Cardiac fibroblast (primary cell): ENCODE results near the gene CAPN2.
A peak's percentile ranks its signal among the peaks of the same experiment; 100 is the strongest.
"Not testable (repeated sequence)": the region's sequence is repeated elsewhere in the genome, so short reads cannot be mapped to it uniquely, and the experiment has no call there.

Experiments
- DNase-seq, 2 donors: peaks; one replicate each; pipeline versions ENCODE4 v3.0.0 to v3.0.0-alpha.2; 2010; ENCODE audit warnings: low read depth in 2 of 2
- H3K4me3 ChIP-seq, 2 donors: replicated peaks in 1 of 2; 1 replicate in 1 of 2; 2 replicates in 1 of 2; pipeline ENCODE4 v1.5.1; 2011; ENCODE audit warnings: low read depth in 2 of 2, low read length in 2 of 2, mild to moderate bottlenecking in 2 of 2, moderate library complexity in 1 of 2
- TF ChIP-seq, protein P1 (sequence below): IDR thresholded peaks from one replicate; pipeline ENCODE4 v1.5.1; 2011; ENCODE audit warnings: low read depth, mild to moderate bottlenecking, low read length, inconsistent platforms

Gene CAPN2

DNA sequence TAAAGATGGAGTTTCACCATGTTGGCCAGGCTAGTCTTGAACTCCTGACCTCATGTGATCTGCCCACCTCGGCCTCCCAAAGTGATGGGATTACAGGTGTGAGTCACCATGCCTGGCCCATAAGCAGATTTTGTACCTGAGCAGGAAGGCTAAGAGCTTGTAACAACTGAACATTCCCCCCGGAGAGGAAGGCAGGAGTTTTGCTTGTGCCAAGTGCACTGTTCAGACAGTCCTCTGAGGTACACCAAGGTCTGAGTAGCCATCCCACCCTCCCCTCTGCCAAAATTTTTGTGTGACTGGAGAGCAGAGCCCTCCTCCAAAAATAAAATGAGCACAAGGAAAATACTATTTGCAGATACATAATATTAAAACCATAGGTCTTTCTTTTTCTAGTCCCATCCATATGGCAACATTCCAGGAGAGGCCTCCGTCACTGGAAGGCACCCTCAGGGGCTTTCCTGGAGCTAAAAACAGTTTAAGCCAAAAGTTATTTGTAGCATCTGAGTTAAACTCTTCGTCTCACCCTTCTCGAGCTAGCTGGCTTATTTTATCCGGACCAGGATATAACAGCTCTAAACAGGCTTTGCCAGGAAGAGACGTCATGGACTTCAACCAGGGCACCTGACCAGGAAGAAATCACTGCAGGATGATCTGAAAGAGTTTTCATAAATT, 27.2 kb downstream of the CAPN2 start:
- TF ChIP-seq, protein P1, sequence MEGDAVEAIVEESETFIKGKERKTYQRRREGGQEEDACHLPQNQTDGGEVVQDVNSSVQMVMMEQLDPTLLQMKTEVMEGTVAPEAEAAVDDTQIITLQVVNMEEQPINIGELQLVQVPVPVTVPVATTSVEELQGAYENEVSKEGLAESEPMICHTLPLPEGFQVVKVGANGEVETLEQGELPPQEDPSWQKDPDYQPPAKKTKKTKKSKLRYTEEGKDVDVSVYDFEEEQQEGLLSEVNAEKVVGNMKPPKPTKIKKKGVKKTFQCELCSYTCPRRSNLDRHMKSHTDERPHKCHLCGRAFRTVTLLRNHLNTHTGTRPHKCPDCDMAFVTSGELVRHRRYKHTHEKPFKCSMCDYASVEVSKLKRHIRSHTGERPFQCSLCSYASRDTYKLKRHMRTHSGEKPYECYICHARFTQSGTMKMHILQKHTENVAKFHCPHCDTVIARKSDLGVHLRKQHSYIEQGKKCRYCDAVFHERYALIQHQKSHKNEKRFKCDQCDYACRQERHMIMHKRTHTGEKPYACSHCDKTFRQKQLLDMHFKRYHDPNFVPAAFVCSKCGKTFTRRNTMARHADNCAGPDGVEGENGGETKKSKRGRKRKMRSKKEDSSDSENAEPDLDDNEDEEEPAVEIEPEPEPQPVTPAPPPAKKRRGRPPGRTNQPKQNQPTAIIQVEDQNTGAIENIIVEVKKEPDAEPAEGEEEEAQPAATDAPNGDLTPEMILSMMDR: no peak
- DNase-seq: no peak

DNA sequence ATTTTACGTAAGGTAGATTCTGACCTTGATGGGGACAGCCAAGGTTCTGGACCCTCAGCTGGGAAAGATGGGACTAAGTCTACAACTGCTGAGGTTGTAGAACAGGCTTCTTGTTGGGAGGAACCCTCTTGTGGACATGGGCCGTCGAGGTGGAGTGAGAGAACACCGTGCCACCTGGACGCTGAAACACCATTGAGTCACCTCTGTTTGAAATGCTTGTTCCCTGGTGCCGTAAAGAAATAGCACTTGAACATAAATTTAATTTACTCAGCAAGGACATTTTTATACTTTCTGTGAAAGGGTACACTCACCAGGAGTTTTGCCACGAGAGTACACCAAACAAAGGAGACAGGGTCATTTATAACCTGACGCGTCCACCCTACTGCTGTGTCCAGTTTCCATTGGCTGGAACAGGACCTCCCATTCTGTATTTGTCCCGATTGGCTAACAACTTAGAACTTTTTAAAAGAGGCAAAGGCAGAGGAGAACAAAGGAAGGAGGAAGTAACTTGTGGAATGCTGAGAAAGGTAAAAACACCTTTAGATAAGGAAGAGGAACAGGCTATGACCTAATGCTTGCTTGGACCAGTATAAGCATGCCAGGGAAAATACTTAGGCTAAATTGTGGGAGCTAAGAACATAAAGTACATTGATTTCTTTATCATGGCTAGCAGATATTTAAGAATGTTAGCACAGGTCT, 27.8 kb downstream of the CAPN2 start:
- DNase-seq, H3K4me3 ChIP-seq: not testable (repeated sequence)

More for the DNA sequence above, 27.2 kb downstream of the CAPN2 start:
- no peak overlapping the region for H3K4me3 ChIP-seq

DNA sequence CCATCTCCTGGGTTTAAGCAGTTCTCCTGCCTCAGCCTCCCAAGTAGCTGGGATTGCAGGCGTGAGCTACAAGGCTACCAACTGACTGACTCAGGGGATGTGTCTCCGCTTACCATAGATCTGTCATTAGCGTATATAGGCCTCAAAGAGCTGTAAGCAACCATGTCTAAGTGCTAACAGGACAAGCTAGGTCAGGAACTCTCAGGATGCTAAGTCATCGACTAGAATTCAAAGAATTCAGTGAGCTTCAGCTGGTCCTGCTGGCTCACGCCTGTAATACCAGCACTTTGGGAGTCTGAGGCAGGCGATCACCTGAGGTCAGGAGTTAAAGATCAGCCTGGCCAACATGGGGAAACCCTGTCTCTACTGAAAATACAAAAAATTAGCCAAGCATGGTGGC, 29.5 kb downstream of the CAPN2 start:
- DNase-seq: peak in 1 of 2 donors; percentile 80
- no peak overlapping the region for H3K4me3 ChIP-seq
- TF ChIP-seq, protein P1: no peak

DNA sequence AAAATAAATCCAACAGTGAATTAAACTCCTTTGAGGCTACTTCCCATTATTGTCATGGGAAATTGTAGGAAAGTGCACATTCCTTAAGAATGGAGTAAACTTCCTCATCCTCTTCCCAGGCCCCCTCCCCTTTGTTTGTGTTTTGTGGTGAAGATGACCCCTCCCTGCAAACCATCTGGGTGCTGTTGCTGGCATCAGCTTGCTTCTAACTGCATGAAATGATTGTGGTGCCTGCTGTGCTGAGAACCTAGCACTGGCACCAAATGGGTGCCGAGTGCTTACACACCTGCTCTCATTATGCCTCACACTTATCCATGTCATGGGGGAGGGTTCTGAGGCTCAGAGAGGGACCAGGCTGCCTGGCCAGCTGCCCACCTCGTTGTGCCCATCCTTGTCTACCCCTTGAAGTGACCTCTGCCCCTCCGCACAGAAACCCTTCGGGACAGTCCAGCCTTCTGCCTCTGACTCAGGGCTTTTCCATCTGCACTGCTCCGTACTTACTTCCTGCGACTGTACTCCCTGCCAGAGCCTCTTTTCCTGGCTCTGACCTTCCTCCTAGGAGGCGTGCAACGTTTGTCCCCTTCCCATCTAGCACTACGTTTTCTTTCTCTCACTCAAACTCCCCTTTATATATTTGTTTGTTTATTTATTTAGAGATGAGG, 30.6 kb downstream of the CAPN2 start:
- TF ChIP-seq, protein P1: no peak
- H3K4me3 ChIP-seq: no peak overlapping the region
- DNase-seq: no peak

DNA sequence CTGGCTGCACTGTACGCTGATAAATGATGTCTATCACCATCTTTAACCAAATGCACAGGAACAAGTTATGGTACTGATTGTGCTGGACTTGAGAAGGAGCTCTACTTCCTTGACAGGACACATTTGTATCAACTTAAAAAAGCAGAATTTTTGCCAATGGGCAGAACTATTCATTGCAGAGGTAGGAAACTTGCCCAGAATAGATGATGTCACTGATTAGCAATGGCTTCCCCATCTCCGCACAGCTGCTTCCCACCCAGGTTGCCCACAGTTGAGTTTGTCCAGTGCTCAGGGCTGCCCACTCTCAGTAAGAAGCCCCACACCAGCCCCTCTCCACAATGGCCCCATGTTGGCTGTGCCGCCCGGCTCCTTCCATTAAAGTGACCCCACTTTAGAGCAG, 33.4 kb downstream of the CAPN2 start:
- DNase-seq: peak in 1 of 2 donors; percentile 26
- H3K4me3 ChIP-seq: no peak overlapping the region
- TF ChIP-seq, protein P1: no peak

DNA sequence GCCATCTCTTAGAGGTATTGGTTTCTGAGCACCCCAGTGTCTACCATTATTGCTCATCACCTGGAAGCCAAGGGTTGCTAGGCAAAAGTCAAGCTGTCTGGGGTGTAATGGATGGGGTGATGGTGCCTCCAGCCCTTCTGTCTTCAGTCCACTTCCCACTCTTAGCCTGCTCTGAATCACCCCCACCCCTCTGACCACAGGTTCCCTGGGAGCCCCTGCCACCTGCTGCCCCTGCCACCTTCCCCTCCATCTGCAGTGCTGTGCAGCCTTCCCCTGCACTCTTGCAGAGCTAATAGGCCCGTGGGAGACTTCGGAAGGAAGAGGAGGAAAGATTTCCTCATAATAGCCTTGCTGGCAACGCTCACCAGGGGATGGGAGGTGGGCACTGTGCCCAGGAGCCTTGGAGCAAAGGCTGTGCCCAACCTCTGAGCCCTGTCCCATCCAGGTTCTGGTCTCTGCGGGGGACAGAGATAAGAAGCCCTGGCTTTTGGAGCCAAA, 35.5 kb downstream of the CAPN2 start:
- DNase-seq: peak; percentile 58 to 81
- TF ChIP-seq, protein P1: no peak
- no peak overlapping the region for H3K4me3 ChIP-seq

DNA sequence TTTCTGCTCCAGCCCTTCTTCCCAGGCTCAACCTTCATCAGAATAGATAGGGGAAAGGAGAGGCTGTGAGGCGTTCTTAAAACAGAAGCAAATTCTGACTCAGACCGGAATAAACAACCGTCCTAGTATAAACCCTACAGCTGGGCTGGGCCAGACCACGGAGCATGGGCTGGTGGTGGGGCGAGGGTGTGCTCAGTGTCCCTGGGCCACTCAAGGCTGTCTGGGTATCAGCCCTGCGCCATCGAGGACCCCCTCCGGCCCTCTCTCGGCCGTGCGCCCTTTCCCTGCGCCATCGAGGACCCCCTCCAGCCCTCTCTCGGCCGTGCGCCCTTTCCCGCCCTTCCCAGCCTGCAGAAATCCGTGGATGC, 36.0 kb downstream of the CAPN2 start:
- H3K4me3 ChIP-seq: no peak overlapping the region
- TF ChIP-seq, protein P1: no peak
- DNase-seq: peak; percentile 73 to 79
